HG02938 (cell line): ENCODE measurements around the gene SRSF8.
A peak's percentile ranks its signal among the peaks of the same experiment; 100 is the strongest.
"Not testable (repeated sequence)": the region's sequence is repeated elsewhere in the genome, so short reads cannot be mapped to it uniquely, and the experiment has no call there.

ENCODE experiments used
- ATAC-seq: cut with Tn5 transposase; IDR thresholded peaks from one replicate; pipeline ENCODE4 v1.9.1; 2021; ENCODE audit warnings: mild to moderate bottlenecking, moderate library complexity; ENCODE audit not compliant: unreplicated experiment

Gene SRSF8

GRCh38 chr11:95066716-95067038 is at the start of gene SRSF8:
Gene SRSF8, plus strand, starts transcription at chr11:95066919. Its CDS starts 308 bp downstream, at chr11:95067227.
- ATAC-seq: peak; percentile 39

- not testable (repeated sequence) for ATAC-seq
Observed at GRCh38 chr11:95021468-95021867, 45.3 kb upstream of the SRSF8 start.

- ATAC-seq: no peak
Observed at GRCh38 chr11:95024958-95025357, 41.8 kb upstream of the SRSF8 start, which contains the start of gene KDM4E. Gene KDM4E, plus strand, starts transcription at chr11:95025258. Its CDS starts 300 bp downstream, at chr11:95025558.

- ATAC-seq: not testable (repeated sequence)
Observed at GRCh38 chr11:95025594-95025993, 41.1 kb upstream of the SRSF8 start.

- no peak for ATAC-seq
Observed at GRCh38 chr11:95028357-95028756, 38.4 kb upstream of the SRSF8 start.

GRCh38 chr11:95033051-95033450 is 33.7 kb upstream of the SRSF8 start:
- ATAC-seq: no peak

- ATAC-seq: no peak
Observed at GRCh38 chr11:95035316-95035715, 31.4 kb upstream of the SRSF8 start.

GRCh38 chr11:95037356-95038035 is 29.2 kb upstream of the SRSF8 start:
- ATAC-seq: not testable (repeated sequence)

GRCh38 chr11:95042239-95042638 is 24.5 kb upstream of the SRSF8 start:
- ATAC-seq: no peak

- ATAC-seq: no peak
Observed at GRCh38 chr11:95042906-95043305, 23.8 kb upstream of the SRSF8 start.

GRCh38 chr11:95044010-95044409 is 22.7 kb upstream of the SRSF8 start:
- ATAC-seq: no peak

- no peak for ATAC-seq
Observed at GRCh38 chr11:95045812-95046211, 20.9 kb upstream of the SRSF8 start.

GRCh38 chr11:95049122-95049521 is 17.6 kb upstream of the SRSF8 start, which contains the start of gene KDM4F:
Gene KDM4F, plus strand, starts transcription at chr11:95049422.
- ATAC-seq: not testable (repeated sequence)

- no peak for ATAC-seq
Observed at GRCh38 chr11:95050595-95051202, 16.0 kb upstream of the SRSF8 start.

GRCh38 chr11:95054356-95054755 is 12.4 kb upstream of the SRSF8 start:
- no peak for ATAC-seq

GRCh38 chr11:95055283-95055897 is 11.3 kb upstream of the SRSF8 start:
- ATAC-seq: peak; percentile 97

- ATAC-seq: no peak
Observed at GRCh38 chr11:95057959-95058358, 8.8 kb upstream of the SRSF8 start.

GRCh38 chr11:95058621-95059020 is 8.1 kb upstream of the SRSF8 start:
- no peak for ATAC-seq

GRCh38 chr11:95059046-95059445 is 7.7 kb upstream of the SRSF8 start:
- no peak for ATAC-seq

- ATAC-seq: no peak
Observed at GRCh38 chr11:95065336-95065735, 1.4 kb upstream of the SRSF8 start.

GRCh38 chr11:95067039-95067840 is 521 bp downstream of the SRSF8 start:
- ATAC-seq: peak; percentile 56
